Measurements from ENCODE around the gene FCRLA.

- TF ChIP-seq CTCF (optimal IDR thresholded peaks at IDR 0.05 in 1 of 3, IDR thresholded peaks at IDR 0.05 in 1 of 3, conservative IDR thresholded peaks at IDR 0.05 in 1 of 3; ENCODE audit: extremely low read depth in 1 of 3, insufficient read depth in 2 of 3, low read length in 3 of 3) (no peak), EZH2 (IDR thresholded peaks at IDR 0.05; ENCODE audit: low read length) (no peak)
These were observed 26.5 kb downstream of the FCRLA start for GRCh38 chr1:161733526-161733925.
